HG02610 (cell line): ENCODE data around the gene PSD4.

Experiments
- ATAC-seq: cut with Tn5 transposase; IDR thresholded peaks from one replicate; pipeline ENCODE4 v1.9.1; 2021; ENCODE audit warnings: mild to moderate bottlenecking, moderate library complexity; ENCODE audit not compliant: unreplicated experiment

Gene PSD4

DNA sequence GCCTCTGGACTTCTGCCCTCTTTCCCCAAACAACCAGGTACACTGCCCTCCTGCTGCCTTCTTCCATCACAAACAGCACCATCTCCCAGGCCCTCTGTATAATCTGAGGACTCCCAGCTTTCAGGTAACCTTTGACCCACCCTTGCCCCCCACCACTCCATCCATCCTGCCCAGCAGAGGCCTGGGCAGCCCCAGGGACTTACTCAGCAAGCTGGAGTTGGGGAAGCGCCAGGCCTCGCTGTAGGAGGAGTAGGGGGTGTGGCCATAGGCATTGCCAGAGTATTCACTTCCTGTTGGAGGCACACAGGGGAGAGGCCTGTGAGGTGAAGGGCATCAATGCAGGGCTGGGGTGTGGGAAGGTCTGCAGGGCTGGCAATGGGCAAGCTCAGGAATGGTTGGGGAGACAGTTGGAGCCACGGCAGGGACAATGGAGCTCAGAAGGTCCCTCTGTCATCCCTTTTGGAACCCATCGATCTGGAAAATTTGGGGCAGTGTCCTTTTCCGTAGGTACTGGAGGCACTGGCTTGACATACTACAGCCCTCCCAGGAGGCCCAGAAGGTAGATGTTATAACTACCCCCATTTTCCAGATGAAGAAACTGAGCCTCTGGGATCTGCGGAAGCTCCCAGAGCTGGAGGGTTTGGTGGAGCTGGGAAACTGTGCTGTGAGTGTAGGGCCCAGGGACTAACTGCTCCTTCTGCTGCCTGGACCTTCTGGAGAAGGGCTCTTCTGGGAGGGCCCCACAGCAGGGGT lies 46.3 kb downstream of the PSD4 start:
- no peak for ATAC-seq

DNA sequence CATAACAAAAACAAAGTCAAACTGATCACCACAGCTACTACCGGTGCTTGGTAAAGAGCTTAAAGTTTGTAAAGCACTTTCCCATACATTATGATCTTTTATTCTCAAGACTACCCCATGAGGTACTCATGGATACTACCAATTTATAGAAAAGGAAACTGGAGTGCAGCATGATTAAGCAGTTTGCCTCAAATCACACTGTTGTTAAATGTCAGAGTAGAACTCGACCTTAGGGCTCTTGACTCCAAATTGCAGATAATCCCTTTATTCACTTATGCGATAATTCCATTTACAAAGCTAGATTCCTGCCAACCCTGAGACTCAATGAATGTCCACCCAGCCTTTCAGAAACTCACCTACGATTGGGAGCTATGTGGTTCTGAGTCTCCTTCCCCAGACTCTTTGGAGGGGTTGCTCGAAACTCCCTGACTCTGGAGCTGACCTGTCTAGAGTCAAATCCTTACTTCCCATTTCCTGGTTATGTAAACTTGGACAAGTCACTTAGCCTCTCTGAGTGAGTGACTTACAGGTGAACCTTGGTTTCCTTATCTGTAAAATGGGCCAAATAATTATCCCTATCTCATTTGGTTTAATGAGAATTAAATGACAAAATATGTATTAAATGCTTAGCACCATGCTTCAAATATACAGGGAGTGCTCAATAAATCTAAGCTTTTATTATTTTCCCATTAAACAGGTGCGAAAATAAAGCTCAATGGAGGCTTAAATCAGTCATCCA lies 47.4 kb downstream of the PSD4 start:
- ATAC-seq = no peak

DNA sequence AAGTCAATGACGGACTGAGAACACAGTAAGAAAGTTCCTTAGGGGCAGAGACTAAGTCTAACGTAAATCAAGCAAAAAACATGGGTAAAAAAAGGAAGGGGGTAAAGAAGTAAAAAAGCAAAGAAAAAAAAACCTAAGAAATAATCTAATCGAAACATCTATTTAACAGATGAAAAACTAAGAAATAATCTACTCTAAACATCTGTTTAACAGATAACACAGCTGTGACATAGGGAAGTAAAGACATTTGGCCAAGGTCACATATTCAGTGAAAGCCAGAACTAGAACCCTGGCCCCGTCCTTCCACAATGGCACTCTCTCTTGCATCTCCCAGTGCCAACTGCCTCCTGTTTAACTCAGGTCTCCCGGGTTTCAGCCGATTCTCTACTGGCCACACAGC lies 48.1 kb downstream of the PSD4 start:
- no peak for ATAC-seq

DNA sequence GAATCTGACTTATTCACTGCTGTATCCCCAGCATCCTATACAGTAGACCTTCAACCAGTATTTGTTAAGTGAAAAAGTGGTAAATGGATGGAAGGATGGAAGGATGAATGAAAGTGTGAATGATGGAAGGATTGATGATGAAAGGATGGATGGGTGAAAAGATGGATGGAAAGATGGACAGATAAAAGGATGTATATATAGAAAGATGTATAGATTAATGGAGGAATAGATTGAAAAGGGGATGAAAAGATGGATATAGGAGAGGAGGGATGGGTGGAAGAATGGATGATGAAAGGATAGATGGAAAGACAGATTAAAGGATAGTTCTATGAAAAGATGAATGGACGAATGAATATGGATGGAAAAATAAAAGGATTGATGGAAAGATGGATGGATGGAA lies 50.0 kb downstream of the PSD4 start:
- ATAC-seq = no peak

GRCh38 chr2:113224647-113225236 lies 51.0 kb downstream of the PSD4 start:
- no peak for ATAC-seq

DNA sequence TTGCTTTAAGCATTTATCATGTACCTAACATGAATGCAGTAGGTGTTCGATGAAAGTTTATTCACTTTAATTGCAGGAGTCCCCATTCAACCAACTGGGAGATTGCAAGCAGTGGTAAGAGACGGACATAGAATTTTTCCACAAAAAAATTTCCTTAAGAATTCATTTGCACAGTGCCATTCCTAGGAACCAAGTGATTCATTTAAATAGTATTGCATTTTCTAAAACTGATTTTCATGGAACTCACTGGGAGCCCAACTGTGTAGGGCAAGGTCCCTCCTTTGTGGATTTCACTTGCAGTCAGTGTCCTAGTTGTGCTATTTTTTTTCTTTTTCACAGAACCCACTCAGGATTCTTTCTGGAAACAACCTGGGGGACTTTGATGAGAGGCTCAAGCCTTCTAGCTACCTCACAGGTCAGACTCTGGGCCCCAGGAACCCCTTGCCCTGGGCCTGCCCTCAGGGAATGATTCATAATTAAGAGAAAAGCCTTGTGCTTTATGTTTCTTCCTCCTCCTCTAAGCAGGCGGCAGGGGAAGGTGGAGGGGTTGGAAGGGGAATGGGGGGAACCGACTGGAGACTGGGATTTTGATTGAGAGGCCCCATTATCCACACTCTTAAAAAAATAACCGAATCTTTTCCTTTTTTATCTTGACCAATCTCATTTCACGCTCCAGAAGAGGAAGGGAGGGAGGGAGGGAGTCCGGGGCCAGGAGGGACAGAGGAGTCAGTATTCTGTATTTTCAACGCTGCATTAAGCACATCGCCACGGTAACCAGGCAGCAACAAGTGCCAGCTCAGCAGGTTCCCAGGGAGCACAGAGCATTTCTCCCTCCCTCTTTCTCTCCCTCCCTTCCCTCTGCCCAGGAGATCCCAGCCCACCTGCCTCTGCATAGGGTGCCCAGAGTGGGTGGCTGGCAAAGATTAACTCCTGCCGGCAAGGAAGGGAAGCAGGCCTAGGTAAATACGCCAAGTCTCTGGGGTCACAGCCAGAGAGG lies 51.8 kb downstream of the PSD4 start:
- no peak for ATAC-seq

DNA sequence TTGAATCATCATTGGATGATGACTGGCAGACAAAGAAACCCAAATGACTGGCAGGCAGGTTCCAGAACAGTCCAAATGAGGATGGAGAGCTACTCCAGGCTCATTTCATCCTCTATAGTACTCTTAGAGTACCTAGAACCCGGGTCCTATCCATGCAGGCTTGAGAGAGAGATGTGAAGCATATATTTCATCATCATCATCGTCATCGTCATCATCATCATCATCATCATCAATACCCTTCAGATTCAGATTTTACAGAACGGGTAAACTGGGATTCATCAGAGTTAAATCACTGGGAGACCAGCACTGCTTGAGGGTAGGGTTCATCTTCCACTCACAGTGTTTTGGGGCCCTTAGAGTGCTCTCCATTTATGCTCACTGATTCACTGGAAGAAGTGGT lies 52.7 kb downstream of the PSD4 start:
- ATAC-seq = no peak

- ATAC-seq = no peak
These were observed 53.5 kb downstream of the PSD4 start for GRCh38 chr2:113227290-113227689.

- no peak for ATAC-seq
These were observed 53.9 kb downstream of the PSD4 start for GRCh38 chr2:113227698-113228097.

DNA sequence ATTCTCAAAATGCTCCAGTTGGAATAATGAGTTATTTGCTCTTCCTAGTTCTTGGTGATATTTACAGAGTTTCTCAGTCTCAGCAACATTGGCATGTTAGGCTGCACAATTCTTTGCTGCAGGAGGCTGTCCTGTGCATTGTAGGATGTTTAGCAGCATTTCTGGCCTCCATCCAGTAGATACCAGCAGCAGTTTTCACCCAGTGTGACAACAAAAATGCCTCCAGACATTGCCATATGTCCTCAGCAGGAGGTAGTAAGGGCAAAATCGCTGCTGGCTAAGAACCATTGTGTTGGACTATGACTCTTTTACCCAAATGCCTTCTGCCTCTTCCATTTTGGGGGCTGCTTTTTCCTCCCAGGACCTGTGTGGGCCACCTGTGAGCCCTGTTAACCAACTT lies 54.6 kb downstream of the PSD4 start:
- no peak for ATAC-seq

DNA sequence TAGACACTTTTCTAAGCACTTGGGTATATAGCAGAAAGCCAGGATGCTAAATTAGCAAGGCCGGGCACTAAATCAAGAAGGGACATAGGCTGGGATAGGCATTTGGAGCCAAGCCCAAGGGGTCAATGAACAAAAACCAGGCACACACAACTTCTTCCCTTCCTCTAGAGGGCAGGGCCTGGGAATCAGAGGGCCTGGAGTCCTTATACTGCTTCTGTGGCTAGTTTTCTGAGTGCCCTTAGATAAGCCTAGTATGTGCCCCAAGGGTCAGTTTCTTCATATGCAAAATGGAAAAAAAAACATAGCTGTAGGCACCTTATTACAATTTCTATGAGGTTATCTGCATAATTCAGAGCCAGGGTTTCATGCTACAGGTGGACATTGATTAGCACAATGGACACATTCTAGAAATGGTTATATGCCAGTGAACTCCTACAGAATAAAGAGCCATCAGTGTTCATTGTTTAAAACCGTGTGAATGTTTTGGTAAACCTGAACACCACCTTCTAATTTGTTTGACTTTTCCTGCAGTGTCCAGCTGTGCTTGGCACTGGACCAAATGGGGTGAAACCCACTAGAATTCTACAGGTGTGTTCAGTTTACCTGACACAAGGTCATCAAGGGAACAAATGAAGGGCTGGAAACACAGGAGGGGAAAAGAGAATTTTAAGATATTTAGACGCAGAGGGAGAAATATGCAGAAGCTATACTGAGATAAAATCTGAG lies 55.4 kb downstream of the PSD4 start:
- ATAC-seq = no peak

- ATAC-seq = no peak
These were observed 56.0 kb downstream of the PSD4 start for GRCh38 chr2:113229795-113230194.

DNA sequence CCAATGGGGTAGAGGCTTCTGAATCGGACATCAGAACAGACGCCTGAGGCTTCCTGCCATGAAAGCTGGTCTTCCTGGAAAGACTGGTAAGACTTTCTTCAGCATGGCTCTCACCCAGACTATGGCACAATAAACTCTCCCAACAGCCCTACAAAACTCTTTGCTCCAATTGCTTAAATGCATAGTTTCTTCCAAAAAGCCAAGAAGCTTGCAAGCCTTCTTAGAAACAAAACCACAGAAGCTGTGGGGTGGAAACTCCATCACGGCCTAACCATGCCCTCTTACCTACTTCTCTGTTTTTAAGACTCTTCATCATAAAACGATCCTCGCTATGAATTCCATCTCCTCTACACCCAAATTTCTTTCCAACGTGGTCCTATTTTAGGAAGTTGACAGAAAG lies 56.8 kb downstream of the PSD4 start:
- no peak for ATAC-seq

DNA sequence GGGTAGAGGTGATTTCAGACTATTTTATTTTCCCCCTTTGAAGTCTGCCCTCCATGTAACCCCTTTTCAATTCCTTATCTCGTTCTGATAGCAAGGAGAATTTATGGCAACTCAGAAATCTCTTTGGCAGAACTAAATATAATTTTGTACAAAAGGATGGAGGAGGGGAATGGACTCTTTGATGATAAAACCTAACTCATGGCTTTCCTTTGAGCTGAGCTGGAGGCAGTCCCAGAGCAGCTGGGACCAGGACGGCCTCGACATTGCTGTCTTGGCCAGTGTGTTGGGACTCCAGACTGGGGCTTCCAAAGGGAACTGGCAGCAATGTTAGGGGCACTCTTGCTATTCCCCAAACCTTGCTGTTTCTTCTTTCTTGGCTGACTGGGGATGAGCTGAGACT lies 57.3 kb downstream of the PSD4 start:
- ATAC-seq = no peak

- ATAC-seq = no peak
These were observed 58.4 kb downstream of the PSD4 start for GRCh38 chr2:113232123-113232522.

GRCh38 chr2:113232740-113233139 lies 59.0 kb downstream of the PSD4 start:
- no peak for ATAC-seq

GRCh38 chr2:113233593-113234550 lies 60.1 kb downstream of the PSD4 start:
- no peak for ATAC-seq

DNA sequence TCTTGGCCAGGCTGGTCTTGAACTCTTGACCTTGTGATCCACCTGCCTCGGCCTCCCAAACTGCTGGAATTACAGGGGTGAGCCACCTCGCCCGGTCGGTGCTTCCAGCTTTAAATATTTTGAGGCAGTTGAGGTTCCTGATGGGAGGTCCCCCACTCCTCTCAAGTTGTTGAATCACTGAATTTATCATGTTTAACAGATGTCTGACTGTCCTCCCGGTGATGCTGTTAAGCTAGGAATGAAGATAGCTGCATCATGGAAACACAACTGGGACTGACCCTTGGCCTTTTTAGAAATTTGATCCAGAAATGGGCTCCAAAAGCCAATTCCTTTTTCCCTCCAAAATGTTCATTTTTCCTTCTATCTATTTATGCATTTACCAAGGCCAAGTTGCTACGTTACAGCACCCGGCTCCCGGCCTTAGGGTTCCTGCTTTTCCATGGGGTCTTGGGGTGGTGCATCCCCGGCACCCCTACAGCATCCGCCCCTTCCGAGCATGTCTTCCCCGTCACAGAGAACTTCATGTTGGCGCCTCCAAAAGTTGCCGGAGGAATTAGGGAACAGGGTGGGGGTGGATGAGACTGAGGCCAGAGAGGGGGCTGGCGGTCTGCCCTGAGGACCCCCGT lies 61.1 kb downstream of the PSD4 start:
- no peak for ATAC-seq
